ENCODE data around the gene KCNT1.

The KCNT1 gene

GRCh38 chr9:135698767-135699166, 3.2 kb upstream of the KCNT1 start:
- FAIRE-seq (no peak), DNase-seq (ENCODE audit: low spot score) (no peak)

- no peak for FAIRE-seq
- no peak for DNase-seq (ENCODE audit: low spot score)
Observed at GRCh38 chr9:135699440-135699839, 2.5 kb upstream of the KCNT1 start, which contains the start of gene SOHLH1. TSS of gene SOHLH1 (minus strand) at chr9:135699481. CDS start at chr9:135699467, 14 bp downstream.

GRCh38 chr9:135700525-135700924, 1.5 kb upstream of the KCNT1 start:
- FAIRE-seq (no peak), DNase-seq (ENCODE audit: low spot score) (no peak)

GRCh38 chr9:135701067-135701958, 672 bp upstream of the KCNT1 start:
- no peak for DNase-seq (ENCODE audit: low spot score)

GRCh38 chr9:135703726-135704125, 1.7 kb downstream of the KCNT1 start:
- DNase-seq (ENCODE audit: low spot score), result no peak

More at GRCh38 chr9:135701067-135701958, 672 bp upstream of the KCNT1 start:
- no peak for FAIRE-seq

GRCh38 chr9:135704483-135704882, 2.5 kb downstream of the KCNT1 start:
- DNase-seq (ENCODE audit: low spot score) (no peak), FAIRE-seq (no peak)

More at GRCh38 chr9:135703726-135704125, 1.7 kb downstream of the KCNT1 start:
- FAIRE-seq, result no peak

GRCh38 chr9:135705376-135705775, 3.4 kb downstream of the KCNT1 start:
- DNase-seq (ENCODE audit: low spot score) (no peak), FAIRE-seq (no peak)

GRCh38 chr9:135706288-135706687, 4.3 kb downstream of the KCNT1 start:
- FAIRE-seq (no peak), DNase-seq (ENCODE audit: low spot score) (no peak)

GRCh38 chr9:135707252-135708138, 5.5 kb downstream of the KCNT1 start:
- DNase-seq (ENCODE audit: low spot score), result no peak
- no peak for FAIRE-seq

GRCh38 chr9:135708164-135708563, 6.2 kb downstream of the KCNT1 start:
- FAIRE-seq, result no peak
- no peak for DNase-seq (ENCODE audit: low spot score)

- FAIRE-seq, result no peak
- no peak for DNase-seq (ENCODE audit: low spot score)
Observed at GRCh38 chr9:135711391-135711790, 9.4 kb downstream of the KCNT1 start.

GRCh38 chr9:135711881-135712280, 9.9 kb downstream of the KCNT1 start:
- DNase-seq (ENCODE audit: low spot score) (no peak), FAIRE-seq (no peak)

- DNase-seq (ENCODE audit: low spot score) (no peak), FAIRE-seq (no peak)
Observed at GRCh38 chr9:135712613-135713295, 10.8 kb downstream of the KCNT1 start.

- DNase-seq (ENCODE audit: low spot score) (no peak), FAIRE-seq (no peak)
Observed at GRCh38 chr9:135714242-135715055, 12.5 kb downstream of the KCNT1 start.

GRCh38 chr9:135715056-135715595, 13.1 kb downstream of the KCNT1 start:
- FAIRE-seq, result no peak

GRCh38 chr9:135716045-135716444, 14.1 kb downstream of the KCNT1 start:
- FAIRE-seq (no peak), DNase-seq (ENCODE audit: low spot score) (no peak)

More at GRCh38 chr9:135715056-135715595, 13.1 kb downstream of the KCNT1 start:
- no peak for DNase-seq (ENCODE audit: low spot score)

GRCh38 chr9:135717410-135717809, 15.4 kb downstream of the KCNT1 start:
- no peak for DNase-seq (ENCODE audit: low spot score)
- FAIRE-seq, result no peak

GRCh38 chr9:135718616-135719015, 16.6 kb downstream of the KCNT1 start:
- FAIRE-seq (no peak), DNase-seq (ENCODE audit: low spot score) (peak; percentile 51)

GRCh38 chr9:135719472-135719871, 17.5 kb downstream of the KCNT1 start:
- no peak for FAIRE-seq

GRCh38 chr9:135722365-135722764, 20.4 kb downstream of the KCNT1 start:
- no peak for FAIRE-seq
- no peak for DNase-seq (ENCODE audit: low spot score)

More at GRCh38 chr9:135719472-135719871, 17.5 kb downstream of the KCNT1 start:
- no peak for DNase-seq (ENCODE audit: low spot score)
